BE2C (cell line): ENCODE results near the gene VWA5B2.

Experiments used
- DNase-seq: peaks from one replicate; pipeline ENCODE4 v3.0.0-alpha.2; 2020
- H3K27me3 ChIP-seq: fragments of 250-450 bp; sonication (Bioruptor Pico); 2 replicates; pipeline ENCODE4 v1.5.1; 2020; ENCODE audit warnings: mild to moderate bottlenecking
- H3K36me3 ChIP-seq: fragments of 250-450 bp; sonication (Bioruptor Pico); 2 replicates; pipeline ENCODE4 v1.5.1; 2020; ENCODE audit warnings: mild to moderate bottlenecking
- H3K4me1 ChIP-seq: fragments of 250-450 bp; sonication (Bioruptor Pico); 2 replicates; pipeline ENCODE4 v1.5.1; 2020
- H3K4me3 ChIP-seq: 2 replicates; pipeline ENCODE4 v1.5.1; 2011; ENCODE audit warnings: low read depth, low read length
- H3K9me3 ChIP-seq: fragments of 250-450 bp; sonication (Bioruptor Pico); 2 replicates; pipeline ENCODE4 v1.5.1; 2020
- CTCF ChIP-seq: IDR thresholded peaks from 2 replicates; pipeline ENCODE4 v1.5.1; 2012; ENCODE audit warnings: mild to moderate bottlenecking, low read depth, low read length

The VWA5B2 gene

GRCh38 chr3:184234224-184234623 is 4.8 kb downstream of the VWA5B2 start:
- peak; percentile 11; the same call in 1 of the 2 replicates for TF ChIP-seq CTCF
- H3K9me3 ChIP-seq, result no peaks in the 10 kb centered on the region
- H3K4me1 ChIP-seq, result peaks cover 11% of the 10 kb centered on the region
- H3K36me3 ChIP-seq, result no peaks in the 10 kb centered on the region
- no peak overlapping the region for H3K4me3 ChIP-seq
- DNase-seq, result peak; percentile 65
- peaks cover 26% of the 10 kb centered on the region for H3K27me3 ChIP-seq

- Histone ChIP-seq H3K4me1 (peaks cover 11% of the 10 kb centered on the region), H3K9me3 (no peaks in the 10 kb centered on the region), H3K36me3 (no peaks in the 10 kb centered on the region), H3K27me3 (peaks cover 21% of the 10 kb centered on the region), H3K4me3 (no peak overlapping the region)
- DNase-seq, result no peak
- TF ChIP-seq CTCF, result no peak
These were observed 5.4 kb downstream of the VWA5B2 start for GRCh38 chr3:184234671-184235380.

- Histone ChIP-seq H3K4me1 (peaks cover 11% of the 10 kb centered on the region), H3K4me3 (no peak overlapping the region), H3K27me3 (peaks cover 14% of the 10 kb centered on the region), H3K9me3 (no peaks in the 10 kb centered on the region), H3K36me3 (no peaks in the 10 kb centered on the region)
- peak; percentile 56 for DNase-seq
- no peak for TF ChIP-seq CTCF
These were observed 6.1 kb downstream of the VWA5B2 start for GRCh38 chr3:184235381-184236032.

- Histone ChIP-seq H3K27me3 (peaks cover 9% of the 10 kb centered on the region), H3K9me3 (no peaks in the 10 kb centered on the region), H3K36me3 (no peaks in the 10 kb centered on the region), H3K4me3 (no peak overlapping the region), H3K4me1 (peaks cover 11% of the 10 kb centered on the region)
- TF ChIP-seq CTCF, result no peak
- DNase-seq, result no peak
These were observed 6.6 kb downstream of the VWA5B2 start for GRCh38 chr3:184236033-184236410.

GRCh38 chr3:184236636-184237035 is 7.3 kb downstream of the VWA5B2 start:
- Histone ChIP-seq H3K4me3 (no peak overlapping the region), H3K36me3 (no peaks in the 10 kb centered on the region), H3K27me3 (peaks cover 3% of the 10 kb centered on the region; the same call in 1 of the 2 replicates), H3K9me3 (no peaks in the 10 kb centered on the region), H3K4me1 (peaks cover 14% of the 10 kb centered on the region)
- TF ChIP-seq CTCF, result no peak
- no peak for DNase-seq

GRCh38 chr3:184237211-184237610 is 7.8 kb downstream of the VWA5B2 start:
- Histone ChIP-seq H3K4me3 (no peak overlapping the region), H3K9me3 (no peaks in the 10 kb centered on the region), H3K36me3 (peaks cover 5% of the 10 kb centered on the region), H3K27me3 (no peaks in the 10 kb centered on the region), H3K4me1 (peaks cover 14% of the 10 kb centered on the region)
- no peak for DNase-seq
- no peak for TF ChIP-seq CTCF
